Measurements from ENCODE around the gene PSAP.
"Not testable (repeated sequence)": the region's sequence is repeated elsewhere in the genome, so short reads cannot be mapped to it uniquely, and the experiment has no call there.

Gene PSAP

GRCh38 chr10:71850743-71851464, at the start of gene PSAP:
Gene PSAP, minus strand, starts transcription at chr10:71851251. Its CDS starts 30 bp downstream, at chr10:71851221.
- ChIA-PET POLR2A (interaction anchor here (0.5 to 2.5 kb wide), 20 partner anchors 9 to 423 kb away, joined by 3 to 62 read pairs (median 4); partner anchors contain the start of gene DDIT4), CTCF (interaction anchor here (0.6 to 1.3 kb wide), 2 partner anchors 14 to 347 kb away, joined by 3 to 9 read pairs; no protein-coding TSS in a partner anchor)
- DNase-seq (ENCODE audit: extremely low spot score), result peak; percentile 100
- TF ChIP-seq CTBP1 (IDR thresholded peaks at IDR 0.05; ENCODE audit: borderline replicate concordance) (no peak), TARDBP (IDR thresholded peaks at IDR 0.05) (no peak), PKNOX1 (IDR thresholded peaks at IDR 0.05) (peak; percentile 91), ELF4 (IDR thresholded peaks at IDR 0.05) (peak; percentile 39; the same call in 1 of the 2 replicates), FOXM1 (IDR thresholded peaks at IDR 0.05; ENCODE audit: borderline replicate concordance) (peak; percentile 86; the same call in 1 of the 2 replicates)

- POLR2A ChIA-PET, result no interaction called here
- CTCF ChIA-PET, result interaction anchor here (0.7 kb wide), 1 partner anchor 57 kb away, joined by 4 read pairs; no protein-coding TSS in a partner anchor
- no peak for DNase-seq (ENCODE audit: extremely low spot score)
- TF ChIP-seq SP1 (IDR thresholded peaks at IDR 0.05), result no peak
- no peak for TF ChIP-seq FOXM1 (IDR thresholded peaks at IDR 0.05; ENCODE audit: borderline replicate concordance)
- TF ChIP-seq ZNF384 (IDR thresholded peaks at IDR 0.05), result no peak
- no peak for TF ChIP-seq LEF1 (IDR thresholded peaks at IDR 0.05; ENCODE audit: borderline replicate concordance)
- no peak for TF ChIP-seq NFRKB (IDR thresholded peaks at IDR 0.05)
- no peak for TF ChIP-seq TARDBP (IDR thresholded peaks at IDR 0.05)
- no peak for TF ChIP-seq PKNOX1 (IDR thresholded peaks at IDR 0.05)
- TF ChIP-seq L3MBTL2 (conservative IDR thresholded peaks at IDR 0.05), result no peak
- TF ChIP-seq ELF4 (IDR thresholded peaks at IDR 0.05), result no peak
- TF ChIP-seq CTBP1 (IDR thresholded peaks at IDR 0.05; ENCODE audit: borderline replicate concordance), result no peak
- no peak for TF ChIP-seq FOXA1 (IDR thresholded peaks at IDR 0.05)
Observed at GRCh38 chr10:71900441-71901180, 49.6 kb upstream of the PSAP start.

GRCh38 chr10:71899665-71900412, 48.8 kb upstream of the PSAP start:
- ChIA-PET POLR2A (no interaction called here), CTCF (interaction anchor here (0.7 kb wide), 1 partner anchor 58 kb away, joined by 4 read pairs; no protein-coding TSS in a partner anchor)
- DNase-seq (ENCODE audit: extremely low spot score), result no peak
- TF ChIP-seq FOXA1 (IDR thresholded peaks at IDR 0.05), result no peak
- TF ChIP-seq ZNF384 (IDR thresholded peaks at IDR 0.05), result no peak
- no peak for TF ChIP-seq TARDBP (IDR thresholded peaks at IDR 0.05)
- no peak for TF ChIP-seq ARNT (IDR thresholded peaks at IDR 0.05)
- TF ChIP-seq FOXM1 (IDR thresholded peaks at IDR 0.05; ENCODE audit: borderline replicate concordance), result no peak
- TF ChIP-seq SUZ12 (IDR thresholded peaks at IDR 0.05), result no peak
- TF ChIP-seq PKNOX1 (IDR thresholded peaks at IDR 0.05), result no peak
- TF ChIP-seq L3MBTL2 (conservative IDR thresholded peaks at IDR 0.05), result no peak
- TF ChIP-seq FOXK2 (IDR thresholded peaks at IDR 0.05), result no peak

GRCh38 chr10:71898346-71898745, 47.3 kb upstream of the PSAP start:
- ChIA-PET POLR2A (interaction anchor here (1.3 kb wide), 1 partner anchor 433 kb away, joined by 5 read pairs; no protein-coding TSS in a partner anchor), CTCF (interaction anchor here (0.6 to 2.4 kb wide), 5 partner anchors 62 to 320 kb away, joined by 3 to 19 read pairs (median 3); no protein-coding TSS in a partner anchor)
- not testable (repeated sequence) for DNase-seq (ENCODE audit: extremely low spot score)

DNA sequence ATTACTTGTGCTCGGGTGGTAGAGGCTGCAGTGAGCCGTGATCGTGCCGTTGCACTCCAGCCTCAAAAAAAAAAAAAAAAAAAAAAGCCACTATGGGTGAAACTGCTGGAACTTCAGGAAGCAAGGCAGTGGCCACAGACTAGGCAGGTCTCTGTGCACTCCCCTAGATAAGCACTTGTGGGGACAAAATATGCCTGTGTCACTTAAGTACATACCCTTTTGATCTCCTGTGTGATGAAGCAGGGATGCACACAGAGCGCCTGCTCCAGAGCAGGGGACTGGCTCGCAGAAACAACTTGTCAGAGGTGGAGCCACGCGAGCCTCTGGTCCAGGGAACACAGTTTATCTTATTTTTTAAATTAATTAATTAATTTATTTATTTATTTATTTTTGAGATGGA, 42.9 kb upstream of the PSAP start:
- TF ChIP-seq TARDBP (IDR thresholded peaks at IDR 0.05) (no peak), ARNT (IDR thresholded peaks at IDR 0.05) (no peak), NFRKB (IDR thresholded peaks at IDR 0.05) (no peak), ZNF384 (IDR thresholded peaks at IDR 0.05) (no peak), SP1 (IDR thresholded peaks at IDR 0.05) (no peak), BHLHE40 (IDR thresholded peaks at IDR 0.05; ENCODE audit: borderline replicate concordance) (no peak), PKNOX1 (IDR thresholded peaks at IDR 0.05) (no peak)
- ChIA-PET POLR2A (no interaction called here), CTCF (interaction anchor here (0.6 to 1.1 kb wide), 2 partner anchors 60 to 69 kb away, joined by 3 read pairs; no protein-coding TSS in a partner anchor)
- no peak for DNase-seq (ENCODE audit: extremely low spot score)
